Retina (tissue), 1 donor: ENCODE measurements around the gene PACSIN2.
A peak's percentile ranks its signal among the peaks of the same experiment; 100 is the strongest.
"Not testable (repeated sequence)": the region's sequence is repeated elsewhere in the genome, so short reads cannot be mapped to it uniquely, and the experiment has no call there.

Source experiments
- DNase-seq: peaks from one replicate; pipeline ENCODE4 v3.0.0-alpha.2; 2016

The PACSIN2 gene, protein sequence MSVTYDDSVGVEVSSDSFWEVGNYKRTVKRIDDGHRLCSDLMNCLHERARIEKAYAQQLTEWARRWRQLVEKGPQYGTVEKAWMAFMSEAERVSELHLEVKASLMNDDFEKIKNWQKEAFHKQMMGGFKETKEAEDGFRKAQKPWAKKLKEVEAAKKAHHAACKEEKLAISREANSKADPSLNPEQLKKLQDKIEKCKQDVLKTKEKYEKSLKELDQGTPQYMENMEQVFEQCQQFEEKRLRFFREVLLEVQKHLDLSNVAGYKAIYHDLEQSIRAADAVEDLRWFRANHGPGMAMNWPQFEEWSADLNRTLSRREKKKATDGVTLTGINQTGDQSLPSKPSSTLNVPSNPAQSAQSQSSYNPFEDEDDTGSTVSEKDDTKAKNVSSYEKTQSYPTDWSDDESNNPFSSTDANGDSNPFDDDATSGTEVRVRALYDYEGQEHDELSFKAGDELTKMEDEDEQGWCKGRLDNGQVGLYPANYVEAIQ

DNA sequence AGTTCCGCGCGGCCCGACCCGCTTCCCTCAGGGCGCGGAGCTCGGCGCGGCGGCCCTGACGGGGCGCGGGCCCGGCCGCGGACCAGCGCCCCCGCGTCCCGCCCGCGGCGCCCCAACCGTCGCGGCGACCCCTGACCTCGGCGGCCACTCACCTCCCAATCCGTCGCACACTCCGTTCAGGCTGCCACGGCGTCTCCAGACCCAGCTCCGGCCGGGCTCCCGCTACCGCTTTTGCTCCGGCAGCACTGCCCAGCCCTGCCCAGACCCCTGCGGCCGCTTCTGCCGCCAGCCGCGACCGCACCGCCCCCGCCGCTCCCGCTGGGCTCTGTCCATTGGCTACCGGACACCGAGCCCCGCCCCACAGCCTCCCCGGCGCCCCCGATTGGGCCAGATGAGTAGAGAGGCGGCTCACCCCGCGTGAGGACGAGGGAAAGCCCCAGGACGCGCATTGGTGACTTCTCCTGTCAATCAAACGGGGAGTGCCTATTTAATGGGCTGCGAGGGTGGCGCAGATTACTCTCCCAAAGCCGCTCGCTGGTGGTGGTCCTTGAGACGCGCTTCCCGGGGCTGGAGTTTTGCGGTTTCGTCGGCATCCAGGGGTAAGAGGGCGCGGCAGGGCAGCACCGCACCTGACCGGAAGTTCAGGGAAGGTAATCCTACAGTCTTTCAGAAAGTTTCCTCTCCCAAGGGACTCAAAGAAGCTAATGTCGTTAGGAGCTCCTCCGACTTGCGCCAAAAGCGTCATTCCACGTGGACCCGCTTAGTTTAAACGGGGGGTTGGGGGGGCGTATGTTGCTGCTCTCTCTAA lies at the start of gene PACSIN2:
PACSIN2 (minus strand) TSS at position 281 of the 808 bp plus-strand sequence. CDS start 103,069 bp downstream, outside the sequence.
- DNase-seq = peak; percentile 97

DNA sequence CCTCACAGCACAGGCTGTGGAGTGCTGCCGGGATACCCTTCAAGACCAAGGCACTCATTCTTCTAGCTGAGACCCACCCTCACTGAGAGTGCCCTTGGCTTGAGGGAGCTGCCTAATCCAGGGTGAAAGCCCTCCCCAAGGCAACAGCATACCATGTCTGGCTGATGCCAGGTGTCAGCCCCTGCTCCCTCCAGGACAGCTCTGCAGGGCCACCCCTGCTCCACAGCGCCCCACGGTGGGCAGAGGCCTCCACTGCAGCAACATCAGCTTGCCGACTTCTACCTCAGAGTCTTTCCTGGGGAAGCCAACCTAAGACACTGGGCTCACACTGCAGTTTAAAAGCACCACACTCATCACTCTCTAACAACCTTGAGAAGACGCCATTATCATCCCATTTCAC lies 45.2 kb upstream of the PACSIN2 start:
- DNase-seq = peak; percentile 38

DNA sequence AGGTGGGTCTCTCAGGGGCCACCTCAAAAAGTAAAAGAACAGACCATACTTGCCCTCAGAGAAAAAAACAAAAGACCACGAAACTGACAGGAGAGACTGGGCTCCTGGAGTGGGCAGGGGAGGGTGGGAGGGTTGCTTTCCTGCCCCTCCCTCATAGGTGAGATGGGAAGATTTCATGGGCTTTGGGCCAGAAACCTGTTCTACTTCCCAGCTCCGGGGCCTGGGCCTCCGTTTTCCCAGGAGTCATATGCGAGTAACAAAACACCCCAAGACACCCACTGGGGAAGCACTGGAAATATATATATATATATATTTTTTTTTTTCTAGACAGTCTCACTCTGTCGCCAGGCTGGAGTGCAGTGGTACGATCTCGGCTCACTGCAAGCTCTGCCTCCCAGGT lies 42.7 kb upstream of the PACSIN2 start:
- no peak for DNase-seq

DNA sequence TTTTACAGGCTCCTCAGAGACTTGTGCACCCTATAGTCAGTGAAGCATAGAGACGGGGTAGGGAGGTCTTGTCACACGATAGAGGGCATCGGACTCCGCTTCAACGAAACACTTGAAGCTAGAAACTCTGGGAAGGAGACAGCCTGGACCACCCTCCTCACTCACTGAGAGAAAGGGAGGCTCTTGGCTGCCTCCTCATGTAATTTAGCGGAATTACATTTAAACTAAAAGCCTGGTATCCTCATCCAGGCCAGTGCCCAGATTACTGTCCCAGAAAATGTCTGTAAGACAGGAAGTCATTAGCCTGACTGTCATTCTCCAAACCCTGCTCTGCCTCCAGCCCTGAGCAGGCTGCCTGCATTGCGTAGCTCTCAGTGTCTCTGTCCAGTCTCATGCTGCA lies 38.2 kb upstream of the PACSIN2 start:
- no peak for DNase-seq

DNA sequence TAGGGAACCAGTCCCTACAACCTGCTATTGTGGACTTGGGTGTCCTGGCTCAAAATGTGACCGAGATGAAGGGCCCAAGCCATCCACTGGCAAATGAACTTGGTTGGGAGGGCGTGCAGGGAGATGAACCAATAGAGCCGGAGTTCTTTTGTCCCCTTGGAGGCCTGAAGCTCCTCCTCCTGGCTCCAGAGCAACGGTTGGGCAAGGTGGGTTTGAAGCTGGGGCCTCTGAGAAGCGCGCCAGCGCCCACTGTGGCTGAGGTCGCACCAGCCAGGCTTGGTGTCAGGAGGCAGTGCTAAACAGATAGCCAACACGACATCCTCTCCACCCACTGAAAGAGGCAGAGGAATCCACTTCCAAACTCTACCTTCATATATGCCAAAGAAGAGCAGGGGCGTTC lies 36.0 kb upstream of the PACSIN2 start:
- DNase-seq = no peak

DNA sequence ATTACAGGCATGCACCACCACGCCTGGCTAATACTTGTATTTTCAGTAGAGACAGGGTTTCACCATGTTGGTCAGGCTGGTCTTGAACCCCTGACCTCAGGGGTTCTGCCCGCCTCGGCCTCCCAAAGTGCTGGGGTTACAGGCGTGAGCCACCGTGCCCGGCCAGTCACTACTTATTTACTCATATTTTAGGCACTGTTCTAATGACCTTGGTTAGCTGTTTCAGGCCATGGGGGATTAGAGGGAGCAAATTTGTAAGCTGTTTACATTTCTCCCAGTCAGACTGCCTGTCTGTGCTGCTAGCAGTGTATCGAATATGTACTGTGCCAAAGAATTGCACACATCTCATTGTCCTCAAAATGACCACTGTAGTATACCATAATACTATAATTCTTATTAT lies 32.7 kb upstream of the PACSIN2 start:
- DNase-seq = no peak

DNA sequence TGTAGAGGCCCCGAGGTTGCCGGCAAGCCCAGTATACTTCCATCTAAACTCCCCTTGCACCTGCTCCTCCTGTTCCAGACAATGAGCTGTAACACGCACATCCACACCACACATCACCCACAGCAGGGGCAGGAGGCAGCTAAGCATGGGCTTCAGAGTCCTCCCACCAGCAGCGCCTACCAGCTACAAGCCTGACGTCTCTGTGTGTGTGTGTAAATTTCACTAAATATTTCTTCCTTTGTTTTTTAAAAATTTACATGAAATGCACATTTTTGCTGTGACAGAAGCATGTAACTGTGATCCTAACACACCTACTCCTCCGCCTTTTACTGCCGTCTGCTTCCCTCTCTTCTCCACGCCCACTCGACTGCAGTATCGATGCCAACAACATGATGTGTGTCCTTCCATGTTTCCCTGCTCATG lies 29.4 kb upstream of the PACSIN2 start:
- no peak for DNase-seq

DNA sequence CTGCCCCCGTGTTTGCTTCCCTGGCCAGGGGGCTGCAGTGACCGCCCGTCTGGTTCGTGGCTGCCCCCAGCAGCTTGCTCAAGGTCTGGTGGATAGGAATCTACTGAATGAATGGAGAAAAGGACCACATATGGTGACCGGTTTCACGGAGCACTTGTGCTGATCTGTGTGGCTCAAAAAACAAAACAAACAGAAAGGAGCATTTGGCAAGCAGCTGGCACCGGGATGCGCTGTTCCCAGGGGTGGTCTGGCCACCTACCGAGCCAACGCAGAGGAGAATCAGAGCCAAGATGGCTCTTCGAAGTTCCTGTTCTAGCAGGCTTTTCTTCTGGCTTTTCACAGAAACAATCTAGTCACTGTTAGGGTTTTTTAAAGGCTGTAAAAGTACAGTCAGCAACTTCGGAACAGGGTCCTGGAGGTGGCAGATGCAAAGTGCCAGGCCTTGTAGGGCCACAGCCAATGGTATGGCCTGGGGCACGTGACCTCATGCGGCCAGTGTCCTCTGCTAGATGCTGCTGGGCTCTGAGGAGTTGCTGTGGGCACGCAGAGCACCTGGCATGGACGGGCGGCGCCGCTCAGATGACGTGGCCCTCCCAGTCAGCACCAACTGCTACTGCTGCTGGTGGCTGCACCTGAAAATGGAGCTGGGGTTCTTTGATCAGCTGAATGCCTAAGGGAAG lies 27.3 kb upstream of the PACSIN2 start:
- peak; percentile 52 for DNase-seq

DNA sequence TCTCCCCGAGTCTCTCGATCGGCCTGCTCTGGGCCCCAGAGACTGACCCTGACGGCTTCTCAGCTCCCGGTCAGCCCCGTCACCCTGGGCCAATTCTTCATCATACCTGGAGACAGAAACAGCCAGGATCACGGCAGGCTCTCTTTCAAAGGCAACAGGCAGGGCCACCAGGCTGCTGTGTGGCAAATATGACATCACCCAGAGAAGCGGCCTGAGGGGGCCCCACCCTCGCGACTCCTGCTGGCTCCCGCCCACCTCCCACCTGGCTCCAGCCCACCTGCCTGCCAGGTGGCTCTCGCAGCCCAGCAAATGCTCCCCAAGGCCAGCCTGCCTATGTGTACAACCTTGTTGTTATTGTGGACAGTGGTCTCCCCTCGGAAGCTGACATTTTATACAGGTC lies 24.9 kb upstream of the PACSIN2 start:
- DNase-seq = no peak

DNA sequence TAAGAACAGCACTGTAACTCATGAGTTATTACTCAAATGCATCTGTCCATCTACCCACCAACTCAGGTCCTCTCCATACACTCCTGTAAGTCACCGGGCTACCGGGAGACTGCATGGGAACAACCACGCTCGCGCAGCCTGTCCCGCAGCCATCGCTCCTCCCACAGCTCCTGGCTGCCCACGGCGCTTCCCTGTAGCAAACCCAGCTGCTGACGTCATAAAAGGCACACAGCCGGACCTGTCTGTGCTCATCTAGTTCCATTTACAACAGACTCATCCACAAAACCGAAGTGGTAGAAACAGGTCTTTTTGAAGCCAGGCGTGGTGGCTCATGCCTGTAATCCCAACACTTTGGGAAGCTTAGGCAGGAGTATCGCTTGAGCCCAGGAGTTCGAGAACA lies 23.4 kb upstream of the PACSIN2 start:
- no peak for DNase-seq

DNA sequence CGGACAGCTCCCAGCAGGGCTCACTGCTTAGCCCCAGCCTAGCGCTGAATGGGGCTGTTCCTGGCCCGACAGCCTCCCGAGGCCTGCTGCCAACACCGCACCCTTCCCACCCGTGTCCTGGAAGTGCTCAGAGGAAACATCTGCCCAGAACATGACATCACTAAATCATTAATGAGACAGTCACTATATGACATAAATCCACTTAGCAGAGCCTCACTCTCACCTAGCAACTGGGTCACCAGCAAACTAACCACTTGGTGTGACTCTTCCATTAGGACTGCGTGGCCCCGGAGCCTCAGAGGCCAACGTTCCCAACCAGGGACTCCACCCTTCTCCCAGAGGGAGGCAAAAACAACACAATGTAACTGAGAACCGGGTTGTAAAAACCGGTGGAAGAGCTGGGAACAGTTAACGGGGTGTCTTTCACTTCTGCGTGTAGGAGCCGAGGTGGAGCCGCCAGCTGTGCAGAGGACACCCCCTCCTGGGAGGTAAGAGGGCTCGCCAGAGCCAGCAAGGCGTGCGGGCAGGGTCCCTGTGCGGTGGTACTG lies 21.4 kb upstream of the PACSIN2 start:
- peak; percentile 51 for DNase-seq

DNA sequence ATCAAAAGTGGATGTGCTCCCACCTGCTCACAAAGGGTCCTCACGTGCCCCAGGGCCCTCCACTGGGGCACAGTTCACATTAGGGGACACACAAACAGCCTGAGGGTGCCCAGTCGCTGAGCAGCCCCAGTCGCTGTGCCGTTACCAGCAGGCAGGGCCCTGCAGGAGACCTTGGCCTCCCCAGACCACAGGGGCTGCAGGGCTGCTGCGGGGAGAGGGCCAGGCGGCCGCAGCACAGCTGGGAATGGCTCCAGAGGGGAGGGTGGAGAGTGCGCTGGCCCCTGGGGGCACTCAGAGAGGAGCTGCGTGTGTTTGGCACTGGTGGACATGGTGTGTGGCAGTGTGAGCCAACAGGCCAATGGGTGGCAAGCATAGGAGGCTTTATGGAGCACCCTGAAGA lies 20.3 kb upstream of the PACSIN2 start:
- no peak for DNase-seq

DNA sequence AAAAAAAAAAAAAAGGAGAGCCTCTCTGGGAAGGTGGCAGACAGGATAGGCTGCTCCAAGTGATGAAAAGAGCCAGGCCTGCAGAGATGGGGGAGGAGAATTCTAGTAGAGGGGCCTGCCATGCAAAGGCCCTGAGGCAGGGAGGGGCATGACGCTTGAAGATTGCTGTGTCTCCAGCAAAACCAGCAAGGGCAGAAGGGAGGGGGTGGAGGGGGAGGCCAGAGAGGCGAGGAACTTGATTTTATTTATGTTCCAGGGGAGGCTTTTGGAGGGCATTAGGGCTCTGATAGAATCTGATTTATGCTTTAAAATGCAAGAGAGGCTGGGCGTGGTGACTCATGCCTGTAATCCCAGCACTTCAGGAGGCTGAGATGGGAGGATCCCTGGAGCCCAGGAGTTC lies 16.7 kb upstream of the PACSIN2 start:
- no peak for DNase-seq

DNA sequence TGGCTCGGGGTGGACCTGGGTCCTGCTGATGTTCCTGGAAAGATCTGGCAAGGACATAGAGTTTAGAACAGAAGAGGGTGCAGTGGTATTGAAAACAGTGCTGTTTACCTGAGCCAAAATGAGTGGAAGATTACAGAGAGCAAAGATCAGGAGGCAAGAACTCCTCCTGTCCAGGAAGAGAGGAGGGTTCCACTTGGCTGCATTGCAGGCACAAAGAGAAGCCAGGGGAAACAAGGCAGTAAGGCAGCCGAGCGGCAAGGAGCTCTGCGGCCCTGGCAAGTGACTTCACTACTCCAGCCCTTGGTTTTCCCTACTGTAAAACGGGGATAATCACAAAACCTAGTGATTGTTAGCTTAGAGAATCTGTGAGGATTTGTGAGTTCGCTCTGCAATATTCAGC lies 3.7 kb upstream of the PACSIN2 start:
- no peak for DNase-seq

DNA sequence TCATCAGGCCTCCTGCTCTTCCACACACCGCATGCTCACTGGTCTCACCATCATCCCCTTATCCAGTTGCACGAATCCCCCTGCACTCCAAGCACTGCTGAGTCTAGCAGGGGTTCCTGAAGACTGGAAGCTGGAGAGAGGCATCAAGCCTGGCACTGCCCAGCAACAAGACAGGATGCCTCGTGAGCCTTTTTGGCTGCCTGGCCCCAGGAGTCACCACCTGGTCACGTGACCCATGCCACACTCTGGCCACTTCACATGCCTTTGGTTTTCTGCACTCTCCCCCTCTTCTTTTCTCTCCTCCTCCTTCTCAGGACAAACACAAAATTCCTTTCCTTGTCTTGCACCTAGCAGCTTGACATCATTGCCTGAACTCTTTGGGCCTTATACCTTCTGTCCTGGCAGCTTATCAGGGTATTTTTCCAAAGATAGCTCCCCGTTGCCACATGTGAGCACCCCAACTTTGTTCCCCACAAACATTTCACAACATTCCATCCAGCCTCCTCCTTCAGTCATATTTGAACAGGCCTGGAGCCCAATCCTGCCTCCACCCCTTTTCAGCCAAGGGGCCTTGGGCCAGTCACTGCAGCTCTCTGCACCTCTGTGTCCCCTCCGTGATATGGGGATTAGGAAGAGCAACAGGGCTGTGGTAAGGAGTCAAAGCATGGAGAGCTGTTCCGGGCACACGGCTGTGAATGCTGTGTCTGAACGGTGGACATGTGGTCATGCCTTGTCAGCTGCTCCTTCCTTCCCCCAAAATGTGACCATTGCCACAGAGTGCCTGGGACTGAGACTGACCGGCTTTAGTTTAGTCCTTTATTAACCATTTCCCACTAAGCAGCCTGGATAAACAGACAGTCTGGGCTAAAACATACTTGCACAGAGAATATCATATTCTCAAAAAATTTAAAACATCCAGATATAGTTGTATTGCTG lies 2.8 kb upstream of the PACSIN2 start:
- DNase-seq = no peak

DNA sequence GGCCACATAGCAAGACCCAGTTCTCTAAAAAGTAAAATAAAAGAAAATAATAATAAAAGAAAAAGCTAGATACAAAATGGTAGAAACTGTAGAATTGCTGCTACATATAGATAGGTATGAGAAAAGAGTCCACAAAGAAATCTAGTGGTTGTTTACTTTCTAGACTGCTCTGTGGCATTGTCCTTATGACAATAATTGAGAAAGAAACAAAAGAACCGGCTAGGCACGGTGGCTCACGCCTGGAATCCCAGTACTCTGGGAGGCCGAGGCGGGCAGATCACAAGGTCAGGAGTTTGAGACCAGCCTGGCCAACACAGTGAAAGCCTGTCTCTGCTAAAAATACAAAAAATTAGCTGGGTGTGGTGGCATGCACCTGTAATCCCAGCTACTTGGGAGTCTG lies 1.2 kb upstream of the PACSIN2 start:
- not testable (repeated sequence) for DNase-seq

DNA sequence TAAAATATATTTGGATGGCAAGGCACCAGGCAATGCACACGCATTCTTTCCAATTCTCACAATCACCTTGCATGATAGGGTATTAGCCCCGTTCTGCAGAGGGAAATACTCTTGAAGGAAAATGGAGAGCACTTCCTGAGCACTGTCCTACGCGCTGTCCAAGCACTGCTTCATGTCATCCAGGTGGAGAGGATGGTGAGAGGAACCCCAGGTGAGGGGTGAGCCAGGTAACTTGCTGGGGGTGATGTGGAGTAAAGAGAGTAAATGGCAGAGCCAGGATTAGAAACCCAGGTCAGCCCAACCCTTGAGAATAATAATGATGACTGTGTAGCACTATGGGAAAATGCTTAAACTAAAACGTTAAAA lies 711 bp upstream of the PACSIN2 start:
- DNase-seq = no peak

DNA sequence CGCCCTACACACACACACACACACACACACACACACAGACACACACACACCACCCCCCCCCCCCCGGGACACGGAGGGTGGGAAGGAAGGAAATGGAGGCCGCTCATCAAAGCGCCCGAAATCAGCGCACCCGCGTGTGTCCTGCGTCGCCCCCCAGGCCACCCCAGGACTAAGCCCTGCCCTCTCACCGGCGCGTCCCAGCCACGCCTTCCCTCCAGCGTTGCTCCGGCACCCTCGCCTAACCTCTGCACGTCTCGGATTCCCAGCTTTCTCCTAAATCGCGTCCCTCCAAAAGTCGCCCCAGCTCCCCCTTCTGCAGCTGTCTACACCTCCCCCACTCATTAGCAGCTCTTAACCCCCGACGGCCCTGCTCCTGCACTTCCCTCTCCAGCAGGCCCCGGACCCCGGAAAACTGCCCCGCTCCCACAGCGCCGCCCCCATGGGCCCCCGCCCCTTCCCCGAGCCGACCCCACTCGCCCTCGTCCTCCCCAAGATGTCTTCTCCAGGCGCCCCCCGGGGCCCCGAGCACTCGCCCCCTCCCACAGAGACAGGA lies 557 bp downstream of the PACSIN2 start:
- peak; percentile 61 for DNase-seq

DNA sequence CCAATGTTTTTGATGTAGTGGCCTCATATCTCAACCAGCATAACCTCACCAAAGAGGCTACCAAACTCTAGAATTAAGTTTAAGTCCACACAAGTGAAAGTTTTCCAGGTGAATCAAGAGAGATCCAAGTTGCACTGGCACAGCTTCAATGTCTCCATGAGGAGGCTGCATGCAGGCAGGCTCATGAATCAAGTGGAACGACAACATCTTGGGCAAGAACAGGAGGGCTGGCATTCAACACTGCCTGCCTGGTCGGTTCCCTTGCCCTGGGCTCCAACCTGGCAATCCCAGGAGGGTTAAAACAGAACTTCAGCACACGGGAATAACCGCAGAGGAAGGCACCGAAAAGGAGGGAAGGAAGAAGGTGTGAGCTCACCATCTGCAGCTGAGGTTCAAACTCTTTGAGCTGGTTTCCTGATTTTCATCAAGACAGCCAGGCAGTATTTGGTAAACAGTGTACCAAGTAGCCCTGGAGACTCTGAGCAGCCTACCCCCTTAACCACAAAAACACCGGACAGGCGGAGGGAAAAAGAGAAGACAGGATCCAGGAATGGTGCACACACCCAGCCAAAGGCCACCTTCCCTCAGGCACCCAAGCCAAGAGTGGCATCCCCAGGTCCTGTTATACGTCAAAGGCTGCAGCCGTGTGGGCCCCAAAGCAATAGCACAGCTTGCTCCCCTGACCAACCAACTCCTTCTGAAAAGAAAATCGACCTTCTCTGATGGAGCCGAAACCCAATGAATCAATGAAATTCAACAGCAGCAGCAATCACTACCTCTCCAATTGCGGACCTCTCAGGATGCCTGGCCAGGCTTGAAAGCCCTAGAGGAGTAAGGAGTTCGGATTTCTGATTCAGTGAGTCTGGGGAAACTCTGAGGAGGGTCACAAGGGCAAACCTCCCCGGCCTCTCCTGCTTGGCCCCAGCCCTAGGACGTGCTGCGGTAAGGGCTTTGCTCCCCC lies 1.3 kb downstream of the PACSIN2 start:
- DNase-seq = peak; percentile 47

DNA sequence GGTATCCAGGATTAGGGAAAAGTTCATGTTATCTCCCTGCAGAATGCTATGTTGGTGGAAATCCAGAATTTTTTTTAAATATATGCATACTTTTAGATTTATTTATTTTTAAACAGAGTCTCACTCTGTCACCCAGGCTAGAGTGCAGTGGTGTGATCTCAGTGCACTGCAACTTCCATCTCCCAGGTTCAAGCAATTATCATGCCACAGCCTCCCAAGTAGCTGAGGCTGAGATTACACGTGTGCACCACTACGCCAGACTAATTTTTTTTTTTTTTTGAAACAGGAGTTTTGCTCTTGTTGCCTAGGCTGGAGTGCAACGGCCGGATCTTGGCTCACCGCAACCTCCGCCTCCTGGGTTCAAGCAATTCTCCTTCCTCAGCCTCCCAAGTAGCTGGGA lies 2.6 kb downstream of the PACSIN2 start:
- DNase-seq = no peak
